NCI-H748 (cell line): ENCODE data around the gene RPL11.
A peak's percentile ranks its signal among the peaks of the same experiment; 100 is the strongest.
"Not testable (repeated sequence)": the region's sequence is repeated elsewhere in the genome, so short reads cannot be mapped to it uniquely, and the experiment has no call there.

ENCODE experiments used
- DNase-seq: peaks from one replicate; lab custom pipeline; 2025; ENCODE audit not compliant: unreplicated experiment; lab: John Stamatoyannopoulos, UW

Gene RPL11

DNA sequence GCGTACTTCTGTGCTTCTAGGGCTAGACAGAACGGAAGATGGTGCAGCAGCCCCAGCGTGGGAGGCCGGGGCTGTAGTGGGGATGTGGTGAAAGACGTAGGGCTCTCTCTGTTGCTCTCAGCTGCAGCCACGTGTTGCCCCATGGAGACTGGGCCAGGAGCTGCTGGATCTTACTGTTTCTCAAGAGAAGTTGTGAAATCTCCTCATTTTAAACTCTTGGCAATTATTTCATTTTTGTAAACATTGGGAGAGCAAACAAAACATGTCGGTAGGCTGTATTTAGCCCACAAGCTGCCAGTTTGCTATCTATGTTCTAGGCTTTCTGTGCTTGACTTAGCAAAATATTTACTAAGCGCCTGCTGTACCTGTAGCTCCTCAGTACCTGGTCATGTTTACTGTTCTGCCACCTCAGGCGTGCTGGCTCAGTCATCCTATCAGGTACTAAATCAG, 35.8 kb downstream of the RPL11 start:
- peak; percentile 12 for DNase-seq

DNA sequence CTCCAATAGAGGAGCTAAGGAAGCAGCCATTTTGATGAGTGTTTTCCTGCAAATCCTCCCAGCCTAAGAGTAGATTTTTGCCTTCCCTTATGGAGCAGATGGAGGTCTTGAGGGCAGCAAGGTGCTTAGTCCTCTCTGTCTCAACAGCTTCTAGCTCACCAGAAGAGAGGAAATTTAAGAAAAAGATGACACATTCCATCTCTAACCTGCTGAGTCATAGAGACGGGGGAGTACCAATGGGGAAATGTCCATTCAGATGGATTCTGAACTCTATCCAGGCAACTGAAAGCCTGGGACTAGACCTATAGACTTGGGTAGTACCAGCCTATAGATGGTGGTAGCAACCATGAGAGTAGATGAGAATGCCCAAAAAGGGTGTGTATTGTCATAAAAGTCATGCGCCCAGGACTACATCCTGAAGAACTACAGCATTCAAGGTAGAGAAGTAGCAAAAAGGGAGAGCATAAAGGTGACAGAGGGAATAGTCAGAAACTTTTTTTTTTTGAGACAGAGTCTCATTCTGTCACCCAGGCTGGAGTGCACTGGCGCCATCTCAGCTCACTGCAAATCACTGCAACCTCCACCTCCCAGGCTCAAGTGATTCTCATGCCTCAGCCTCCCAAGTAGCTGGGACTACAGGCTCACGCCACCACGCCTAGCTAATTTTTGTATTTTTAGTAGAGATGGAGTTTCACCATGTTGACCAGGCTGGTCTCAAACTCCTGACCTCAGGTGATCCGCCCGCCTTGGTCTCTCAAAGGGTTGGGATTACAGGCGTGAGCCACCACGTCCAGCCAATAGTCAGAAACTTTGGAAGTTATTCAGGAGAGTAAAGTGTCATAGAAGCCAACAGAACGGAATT, 41.0 kb downstream of the RPL11 start:
- DNase-seq, result no peak

- DNase-seq, result not testable (repeated sequence)
Measured at GRCh38 chr1:23733281-23733680, 41.7 kb downstream of the RPL11 start.

DNA sequence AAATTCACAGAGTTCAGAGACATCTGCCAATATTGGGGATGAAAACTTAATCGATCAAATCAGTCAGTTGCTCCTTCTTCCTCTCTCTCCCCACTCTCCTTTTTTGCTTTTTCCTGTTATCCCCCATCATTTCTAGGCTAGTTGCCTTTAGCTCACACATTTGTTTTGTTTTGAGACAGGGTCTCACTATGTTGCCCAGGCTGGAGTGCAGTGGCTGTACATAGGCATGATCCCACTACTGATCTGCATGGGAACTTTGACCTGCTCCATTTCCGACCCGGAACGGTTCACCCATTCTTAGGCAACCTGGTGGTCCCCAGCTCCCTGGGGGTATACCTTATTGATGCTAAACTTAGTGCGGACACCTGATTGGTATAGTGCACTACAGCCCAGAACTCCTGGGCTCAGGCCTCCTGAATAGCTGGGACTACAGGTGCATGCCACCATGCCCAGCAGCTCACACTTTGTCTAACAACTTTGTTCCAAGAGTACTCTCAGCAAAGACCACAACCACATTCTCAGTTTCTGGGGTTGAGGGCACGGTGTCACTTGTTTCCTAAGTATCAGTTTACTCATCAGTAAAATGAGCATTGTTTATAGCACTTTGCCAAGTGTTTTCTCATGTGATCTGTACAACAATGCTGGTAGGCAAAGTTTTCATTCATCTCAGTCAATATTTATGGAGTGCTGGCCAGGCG, 45.0 kb downstream of the RPL11 start:
- DNase-seq, result no peak

DNA sequence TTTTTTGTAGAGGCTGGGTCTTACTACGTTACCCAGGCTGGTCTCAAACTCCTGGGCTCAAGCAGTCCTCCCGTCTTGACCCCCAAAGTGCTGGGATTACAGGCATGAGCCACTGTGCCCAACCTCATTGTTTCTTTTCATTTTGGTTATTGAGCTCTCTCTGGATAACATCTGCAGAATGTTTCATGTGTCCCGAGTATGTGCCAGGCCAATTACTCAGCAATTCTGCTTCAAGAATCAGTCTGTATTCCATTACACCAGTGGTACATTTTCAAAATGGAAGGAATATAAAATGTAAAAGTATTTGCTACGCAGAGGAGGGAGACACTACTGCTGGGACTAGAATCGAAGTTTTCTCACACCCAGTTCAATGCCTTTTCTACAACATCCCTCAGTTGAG, 50.0 kb downstream of the RPL11 start:
- DNase-seq, result no peak

GRCh38 chr1:23742670-23743286, 51.2 kb downstream of the RPL11 start:
- DNase-seq, result peak; percentile 56

GRCh38 chr1:23743287-23744152, 51.9 kb downstream of the RPL11 start, which contains the start of gene ELOA:
ELOA (plus strand) TSS chr1:23743471; CDS start chr1:23743504, 33 bp downstream.
- peak; percentile 75 for DNase-seq

- DNase-seq, result peak; percentile 3
Measured at GRCh38 chr1:23745515-23745914, 53.9 kb downstream of the RPL11 start.
